Activated naive CD8-positive, alpha-beta T cell (primary cell): ENCODE data around the gene AGBL4.

Source experiments
- H3K27ac Mint-ChIP-seq: one replicate; pipeline ENCODE4 v1.8.0; 2021; ENCODE audit warnings: mixed read lengths
- H3K27me3 Mint-ChIP-seq: one replicate; pipeline ENCODE4 v1.8.0; 2021; ENCODE audit warnings: mixed read lengths
- H3K36me3 Mint-ChIP-seq: one replicate; pipeline ENCODE4 v1.8.0; 2021; ENCODE audit warnings: mixed read lengths
- H3K4me1 Mint-ChIP-seq: one replicate; pipeline ENCODE4 v1.8.0; 2021; ENCODE audit warnings: low read depth, mixed read lengths
- H3K4me3 Mint-ChIP-seq: one replicate; pipeline ENCODE4 v1.8.0; 2021; ENCODE audit warnings: mild to moderate bottlenecking, mixed read lengths
- H3K9me3 Mint-ChIP-seq: one replicate; pipeline ENCODE4 v1.8.0; 2021; ENCODE audit warnings: low read depth, mixed read lengths

Gene AGBL4

GRCh38 chr1:49606082-49606481 is 417.7 kb downstream of the AGBL4 start:
- Mint-ChIP-seq H3K9me3 (no peaks in the 10 kb centered on the region), H3K36me3 (no peaks in the 10 kb centered on the region), H3K4me3 (no peak overlapping the region), H3K27ac (no peak overlapping the region), H3K4me1 (no peaks in the 10 kb centered on the region), H3K27me3 (no peaks in the 10 kb centered on the region)

GRCh38 chr1:49597436-49597835 is 426.3 kb downstream of the AGBL4 start:
- no peaks in the 10 kb centered on the region for H3K36me3 Mint-ChIP-seq
- H3K27me3 Mint-ChIP-seq, result no peaks in the 10 kb centered on the region
- H3K27ac Mint-ChIP-seq, result no peak overlapping the region
- no peak overlapping the region for H3K4me3 Mint-ChIP-seq
- H3K9me3 Mint-ChIP-seq, result peaks cover 4% of the 10 kb centered on the region
- H3K4me1 Mint-ChIP-seq, result no peaks in the 10 kb centered on the region

DNA sequence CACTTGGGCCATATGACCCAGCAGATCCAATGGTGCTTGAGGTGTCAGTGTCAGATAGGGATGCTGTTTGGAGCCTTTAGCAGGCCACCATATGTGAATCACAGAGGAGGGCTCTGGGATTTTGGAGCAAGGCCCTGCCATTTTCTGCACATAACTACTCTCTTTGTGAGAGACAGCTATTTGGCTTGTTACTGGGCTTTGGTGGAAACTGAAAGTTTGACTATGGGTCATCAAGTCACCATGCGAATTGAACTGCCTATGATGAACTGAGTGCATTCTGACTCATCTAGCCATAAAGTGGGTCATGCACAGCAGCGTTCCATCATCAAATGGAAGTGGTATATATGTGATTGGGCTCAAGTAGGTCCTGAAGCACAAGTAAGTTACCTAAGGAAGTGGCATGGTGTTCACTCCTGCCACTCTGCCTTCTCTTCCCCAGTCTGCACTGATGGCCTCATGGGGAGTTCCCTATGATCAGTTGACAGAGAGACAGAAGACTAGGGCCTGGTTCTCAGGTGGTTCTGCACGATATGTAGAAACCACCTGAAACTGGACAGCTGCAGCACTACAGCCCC is 447.3 kb downstream of the AGBL4 start:
- no peak overlapping the region for H3K4me3 Mint-ChIP-seq
- no peak overlapping the region for H3K27ac Mint-ChIP-seq
- peaks cover 25% of the 10 kb centered on the region for H3K9me3 Mint-ChIP-seq
- peaks cover 3% of the 10 kb centered on the region for H3K36me3 Mint-ChIP-seq
- no peaks in the 10 kb centered on the region for H3K27me3 Mint-ChIP-seq
- no peaks in the 10 kb centered on the region for H3K4me1 Mint-ChIP-seq

GRCh38 chr1:49556676-49557234 is 467.0 kb downstream of the AGBL4 start:
- Mint-ChIP-seq H3K4me1 (no peaks in the 10 kb centered on the region), H3K27me3 (no peaks in the 10 kb centered on the region)

DNA sequence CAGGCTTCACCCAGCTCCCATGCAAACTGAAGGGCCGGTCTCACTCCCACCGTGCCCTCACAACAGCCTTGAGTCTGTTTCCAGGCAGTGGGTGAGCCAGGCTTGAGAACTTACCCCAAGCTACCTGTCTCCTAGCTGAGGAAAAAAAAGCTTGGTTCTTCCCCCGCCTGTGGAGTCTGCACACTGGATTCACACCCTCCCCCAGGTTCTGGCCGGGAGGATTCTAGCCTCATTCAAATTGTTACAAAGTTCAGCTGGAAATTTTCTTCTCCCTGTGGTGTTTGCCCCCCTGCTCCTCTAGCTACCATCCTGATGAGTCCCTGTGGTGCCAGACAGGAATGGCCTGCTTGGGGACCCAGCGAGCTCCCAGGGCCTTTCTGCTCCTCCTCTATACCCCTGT is 471.7 kb downstream of the AGBL4 start:
- Mint-ChIP-seq H3K4me3 (no peak overlapping the region), H3K36me3 (no peaks in the 10 kb centered on the region), H3K27me3 (no peaks in the 10 kb centered on the region), H3K27ac (no peak overlapping the region), H3K4me1 (no peaks in the 10 kb centered on the region), H3K9me3 (peaks cover 3% of the 10 kb centered on the region)

More at GRCh38 chr1:49556676-49557234, 467.0 kb downstream of the AGBL4 start:
- H3K27ac Mint-ChIP-seq, result no peak overlapping the region
- H3K9me3 Mint-ChIP-seq, result peaks cover 5% of the 10 kb centered on the region
- H3K36me3 Mint-ChIP-seq, result no peaks in the 10 kb centered on the region
- no peak overlapping the region for H3K4me3 Mint-ChIP-seq

- no peaks in the 10 kb centered on the region for H3K27me3 Mint-ChIP-seq
- H3K36me3 Mint-ChIP-seq, result no peaks in the 10 kb centered on the region
- peaks cover 8% of the 10 kb centered on the region for H3K9me3 Mint-ChIP-seq
- no peaks in the 10 kb centered on the region for H3K4me1 Mint-ChIP-seq
- H3K4me3 Mint-ChIP-seq, result no peak overlapping the region
- H3K27ac Mint-ChIP-seq, result no peak overlapping the region
Observed at GRCh38 chr1:49544615-49545014, 479.1 kb downstream of the AGBL4 start.

- no peak overlapping the region for H3K27ac Mint-ChIP-seq
- peaks cover 5% of the 10 kb centered on the region for H3K9me3 Mint-ChIP-seq
- H3K27me3 Mint-ChIP-seq, result no peaks in the 10 kb centered on the region
- no peak overlapping the region for H3K4me3 Mint-ChIP-seq
- H3K36me3 Mint-ChIP-seq, result no peaks in the 10 kb centered on the region
- no peaks in the 10 kb centered on the region for H3K4me1 Mint-ChIP-seq
Observed at GRCh38 chr1:49541096-49541752, 482.5 kb downstream of the AGBL4 start.

DNA sequence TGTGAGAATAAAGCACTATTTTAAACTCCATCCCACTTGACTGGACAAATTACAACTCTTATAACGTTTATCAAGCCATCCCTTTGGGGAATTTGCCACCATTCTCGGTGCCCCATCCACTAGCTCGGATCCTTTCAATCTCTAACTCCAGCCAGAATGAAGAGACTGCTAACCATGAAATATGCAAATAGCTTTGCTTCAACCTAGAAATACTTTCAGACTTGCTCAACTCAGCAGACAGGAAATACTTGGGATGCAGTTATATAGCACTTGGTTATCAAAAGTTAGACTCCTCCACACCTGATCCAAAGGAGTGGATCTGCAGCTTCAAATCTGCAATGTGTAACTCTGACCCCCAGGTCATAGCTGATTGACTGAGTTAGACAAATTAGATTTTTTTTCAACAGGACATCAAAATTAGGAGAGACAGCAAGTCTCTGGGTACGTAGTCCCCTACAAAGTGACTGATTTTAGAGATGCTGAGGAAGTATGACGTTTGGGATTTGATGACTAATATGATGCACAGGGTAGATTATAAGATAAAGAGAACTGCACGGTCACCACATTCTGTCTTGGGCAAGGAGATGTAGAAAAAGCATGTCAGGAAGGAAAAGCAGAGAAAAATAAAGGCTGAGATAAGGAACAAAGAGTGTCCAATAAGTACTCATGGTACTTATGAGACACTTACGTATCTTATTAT is 496.0 kb downstream of the AGBL4 start:
- no peak overlapping the region for H3K27ac Mint-ChIP-seq
- H3K9me3 Mint-ChIP-seq, result peaks cover 4% of the 10 kb centered on the region
- H3K27me3 Mint-ChIP-seq, result peaks cover 5% of the 10 kb centered on the region
- no peak overlapping the region for H3K4me3 Mint-ChIP-seq
- H3K36me3 Mint-ChIP-seq, result no peaks in the 10 kb centered on the region
- H3K4me1 Mint-ChIP-seq, result no peaks in the 10 kb centered on the region

DNA sequence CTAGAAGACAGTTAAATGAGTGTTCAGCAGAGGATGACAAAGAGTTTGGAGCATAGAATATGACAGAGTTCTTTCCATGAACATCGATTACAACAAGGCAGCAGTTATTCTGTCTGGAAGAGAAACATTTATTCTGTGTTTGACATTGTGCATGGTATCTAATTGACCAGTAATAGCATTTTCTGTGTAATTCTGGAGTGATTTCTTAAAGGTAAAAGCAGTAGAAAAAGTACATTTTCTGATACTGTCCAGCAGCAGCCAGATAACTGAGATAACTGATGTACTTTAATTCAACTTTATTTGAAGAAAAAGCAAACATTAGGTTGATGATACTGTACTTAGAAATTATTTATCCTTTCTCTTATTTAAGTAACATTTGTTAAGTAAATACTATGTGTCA is 497.1 kb downstream of the AGBL4 start:
- H3K27ac Mint-ChIP-seq, result no peak overlapping the region
- H3K36me3 Mint-ChIP-seq, result no peaks in the 10 kb centered on the region
- peaks cover 5% of the 10 kb centered on the region for H3K27me3 Mint-ChIP-seq
- H3K4me3 Mint-ChIP-seq, result no peak overlapping the region
- no peaks in the 10 kb centered on the region for H3K4me1 Mint-ChIP-seq
- H3K9me3 Mint-ChIP-seq, result peaks cover 4% of the 10 kb centered on the region

DNA sequence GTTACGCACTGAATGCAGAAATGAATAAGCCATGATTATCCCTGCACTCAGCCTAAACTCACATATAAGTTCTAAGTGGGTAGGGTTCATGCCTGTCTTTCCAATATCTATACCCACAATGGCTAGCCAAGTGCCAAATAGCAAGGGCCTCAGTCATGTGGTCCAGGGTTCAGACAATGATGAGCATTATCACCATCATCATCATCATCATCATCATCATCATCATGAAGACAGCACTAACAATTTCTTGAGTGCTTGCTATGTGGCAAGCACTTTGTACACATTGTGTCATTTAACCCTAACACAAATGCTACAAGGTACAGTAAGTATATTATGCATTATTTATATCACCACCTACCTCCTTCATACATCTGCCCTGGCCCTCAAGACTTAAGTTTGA is 500.0 kb downstream of the AGBL4 start:
- no peak overlapping the region for H3K27ac Mint-ChIP-seq
- no peaks in the 10 kb centered on the region for H3K9me3 Mint-ChIP-seq
- H3K4me1 Mint-ChIP-seq, result no peaks in the 10 kb centered on the region
- H3K4me3 Mint-ChIP-seq, result no peak overlapping the region
- peaks cover 2% of the 10 kb centered on the region for H3K27me3 Mint-ChIP-seq
- no peaks in the 10 kb centered on the region for H3K36me3 Mint-ChIP-seq

DNA sequence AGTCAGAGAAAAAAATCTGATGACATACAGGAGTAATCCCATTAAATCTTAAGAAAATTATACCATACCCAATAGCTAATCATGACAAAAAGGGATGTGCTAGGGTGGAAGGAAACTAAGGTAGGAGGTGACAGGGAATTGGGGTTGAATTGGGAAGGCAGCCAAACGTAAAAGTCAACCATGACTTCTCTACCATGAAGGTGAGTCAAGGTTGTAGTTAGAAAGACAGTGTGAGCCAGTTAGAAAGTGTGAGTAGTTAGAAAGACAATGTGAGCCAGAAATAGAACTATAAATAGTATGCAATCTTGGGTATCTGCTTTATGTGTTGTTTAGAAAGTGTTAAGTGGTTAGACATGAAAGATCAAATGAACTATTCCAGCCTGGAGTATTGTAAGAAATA is 556.8 kb downstream of the AGBL4 start:
- H3K4me1 Mint-ChIP-seq, result no peaks in the 10 kb centered on the region
- H3K27ac Mint-ChIP-seq, result no peak overlapping the region
- H3K36me3 Mint-ChIP-seq, result no peaks in the 10 kb centered on the region
- peaks cover 3% of the 10 kb centered on the region for H3K27me3 Mint-ChIP-seq
- H3K4me3 Mint-ChIP-seq, result no peak overlapping the region
- H3K9me3 Mint-ChIP-seq, result peaks cover 3% of the 10 kb centered on the region

- no peak overlapping the region for H3K4me3 Mint-ChIP-seq
- no peaks in the 10 kb centered on the region for H3K36me3 Mint-ChIP-seq
- peaks cover 3% of the 10 kb centered on the region for H3K9me3 Mint-ChIP-seq
- peaks cover 5% of the 10 kb centered on the region for H3K27me3 Mint-ChIP-seq
- no peaks in the 10 kb centered on the region for H3K4me1 Mint-ChIP-seq
- H3K27ac Mint-ChIP-seq, result no peak overlapping the region
Observed at GRCh38 chr1:49465486-49466185, 558.1 kb downstream of the AGBL4 start.

GRCh38 chr1:49448200-49448599 is 575.6 kb downstream of the AGBL4 start:
- Mint-ChIP-seq H3K9me3 (peaks cover 13% of the 10 kb centered on the region), H3K27me3 (peaks cover 2% of the 10 kb centered on the region), H3K27ac (no peak overlapping the region), H3K4me3 (no peak overlapping the region), H3K36me3 (no peaks in the 10 kb centered on the region), H3K4me1 (no peaks in the 10 kb centered on the region)

GRCh38 chr1:49436865-49437264 is 586.9 kb downstream of the AGBL4 start:
- no peak overlapping the region for H3K27ac Mint-ChIP-seq
- no peak overlapping the region for H3K4me3 Mint-ChIP-seq
- no peaks in the 10 kb centered on the region for H3K27me3 Mint-ChIP-seq
- peaks cover 10% of the 10 kb centered on the region for H3K9me3 Mint-ChIP-seq
- no peaks in the 10 kb centered on the region for H3K36me3 Mint-ChIP-seq
- H3K4me1 Mint-ChIP-seq, result no peaks in the 10 kb centered on the region

- Mint-ChIP-seq H3K36me3 (no peaks in the 10 kb centered on the region), H3K9me3 (peaks cover 10% of the 10 kb centered on the region), H3K27ac (no peak overlapping the region), H3K4me3 (no peak overlapping the region), H3K4me1 (no peaks in the 10 kb centered on the region), H3K27me3 (no peaks in the 10 kb centered on the region)
Observed at GRCh38 chr1:49435291-49435690, 588.5 kb downstream of the AGBL4 start.
